ENCODE measurements around the gene CELF6. TPM values are rescaled to one million over a fixed set of nuclear protein-coding genes. Genes with fewer than 3 reads are reported as not detected.

The CELF6 gene
- total RNA-seq, 3 donors from 2014 or later = 2.6 to 3.5 (median 2.9) TPM

DNA sequence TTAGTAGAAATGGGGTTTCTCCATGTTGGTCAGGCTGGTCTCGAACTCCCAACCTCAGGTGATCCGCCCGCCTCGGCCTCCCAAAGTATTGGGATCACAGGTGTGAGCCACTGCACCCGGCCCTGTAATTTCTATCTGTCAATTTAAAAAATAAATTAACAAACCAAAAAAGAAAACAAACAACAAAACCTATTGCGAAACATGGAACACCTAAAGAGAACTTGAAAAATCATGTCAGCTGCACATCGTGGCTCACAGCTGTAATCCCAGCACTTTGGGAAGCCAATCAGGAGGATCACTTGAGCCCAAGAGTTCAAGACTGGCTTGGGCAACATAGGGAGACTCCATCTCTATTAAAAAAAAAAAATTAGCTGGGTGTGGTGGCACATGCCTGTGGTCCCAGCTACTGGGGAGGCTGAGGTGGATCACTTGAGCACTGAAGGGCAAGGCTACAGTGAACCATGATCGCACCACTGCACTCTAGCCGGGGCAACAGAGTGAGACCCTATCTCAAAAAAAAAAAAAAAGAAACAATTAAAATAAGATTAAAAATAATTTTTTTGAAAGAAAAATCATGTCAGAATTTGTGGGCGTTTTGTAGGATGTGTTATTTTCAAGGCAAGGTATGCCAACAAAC, 67.2 kb downstream of the CELF6 start:
- no peak overlapping the region for H3K27ac ChIP-seq
- no peaks in the 10 kb centered on the region for H3K9me3 ChIP-seq
- intact Hi-C loops (cut with DNase I; ENCODE audit: low total_unique reads) = no loop called here
- DNase-seq (ENCODE audit: low spot score in 2 of 2) = no peak
- H3K4me3 ChIP-seq = no peak overlapping the region
- H3K27me3 ChIP-seq = no peaks in the 10 kb centered on the region
- TF ChIP-seq POLR2A (IDR thresholded peaks at IDR 0.05) = no peak
- TF ChIP-seq CTCF (IDR thresholded peaks at IDR 0.05) = no peak
- no peak for TF ChIP-seq POLR2AphosphoS5 (IDR thresholded peaks at IDR 0.05)
- peaks cover 27% of the 10 kb centered on the region for H3K36me3 ChIP-seq
- H3K4me1 ChIP-seq = no peaks in the 10 kb centered on the region

- no peaks in the 10 kb centered on the region for H3K27me3 ChIP-seq
- no peak overlapping the region for H3K4me3 ChIP-seq
- intact Hi-C loops (cut with DNase I; ENCODE audit: low total_unique reads) = no loop called here
- peaks cover 27% of the 10 kb centered on the region for H3K36me3 ChIP-seq
- no peak for DNase-seq (ENCODE audit: low spot score in 2 of 2)
- H3K9me3 ChIP-seq = no peaks in the 10 kb centered on the region
- H3K27ac ChIP-seq = no peak overlapping the region
- TF ChIP-seq CTCF (IDR thresholded peaks at IDR 0.05) = no peak
- no peak for TF ChIP-seq POLR2AphosphoS5 (IDR thresholded peaks at IDR 0.05)
- TF ChIP-seq POLR2A (IDR thresholded peaks at IDR 0.05) = no peak
- H3K4me1 ChIP-seq = no peaks in the 10 kb centered on the region
These were observed 70.7 kb downstream of the CELF6 start for GRCh38 chr15:72249142-72249810.

DNA sequence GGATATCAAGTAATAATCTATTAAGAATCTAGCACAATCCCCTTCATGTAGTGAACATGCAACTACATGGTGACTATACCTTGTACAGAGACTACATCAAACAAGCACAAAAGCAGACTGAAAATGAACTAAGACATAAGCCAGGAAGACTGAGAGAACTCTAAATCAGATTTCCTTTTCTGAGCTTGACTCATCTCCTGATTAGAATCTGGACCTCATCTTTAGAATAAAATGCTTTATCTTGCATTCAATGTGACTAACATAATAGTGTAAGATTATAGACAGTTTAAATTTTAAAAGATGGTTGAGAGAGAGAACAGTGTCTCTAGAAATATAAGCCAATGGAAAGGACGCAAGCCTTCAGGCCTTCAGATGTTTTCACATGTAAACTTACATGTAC, 71.4 kb downstream of the CELF6 start:
- Histone ChIP-seq H3K9me3 (no peaks in the 10 kb centered on the region), H3K4me3 (no peak overlapping the region), H3K27ac (no peak overlapping the region), H3K27me3 (no peaks in the 10 kb centered on the region), H3K36me3 (peaks cover 27% of the 10 kb centered on the region), H3K4me1 (no peaks in the 10 kb centered on the region)
- no peak for DNase-seq (ENCODE audit: low spot score in 2 of 2)
- TF ChIP-seq POLR2A (IDR thresholded peaks at IDR 0.05) (no peak), POLR2AphosphoS5 (IDR thresholded peaks at IDR 0.05) (no peak), CTCF (IDR thresholded peaks at IDR 0.05) (no peak)
- intact Hi-C loops (cut with DNase I; ENCODE audit: low total_unique reads) = no loop called here

DNA sequence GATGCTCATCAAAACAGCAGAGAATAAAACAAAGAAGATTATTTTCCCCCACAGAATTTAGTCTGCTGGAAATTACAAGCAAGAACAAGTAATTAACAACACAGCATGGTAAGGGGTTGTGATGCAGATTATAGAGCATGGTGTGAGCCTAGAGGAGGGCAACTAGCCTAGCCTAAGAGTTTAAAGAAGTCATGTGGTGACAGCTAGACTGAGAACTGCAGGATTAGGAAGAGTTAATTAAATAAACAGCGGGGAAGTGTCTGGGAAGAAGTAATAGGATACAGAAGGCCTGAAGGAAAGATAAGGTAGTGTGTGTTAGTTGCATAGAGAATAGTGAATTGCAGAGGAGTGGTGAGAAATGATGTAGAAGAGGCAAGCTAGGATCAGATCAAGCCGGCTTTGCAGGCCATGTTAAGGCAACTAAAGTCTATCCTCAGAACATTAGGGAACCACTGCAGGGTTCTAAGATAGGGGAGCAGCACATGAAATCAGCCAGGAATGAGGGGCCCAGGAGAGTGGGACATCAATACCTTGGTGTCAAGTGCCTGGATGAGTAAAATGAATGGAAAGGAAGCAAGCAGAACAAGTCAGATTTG, 77.1 kb downstream of the CELF6 start:
- no peak for DNase-seq (ENCODE audit: low spot score in 2 of 2)
- H3K4me3 ChIP-seq = no peak overlapping the region
- no peaks in the 10 kb centered on the region for H3K4me1 ChIP-seq
- TF ChIP-seq POLR2A (IDR thresholded peaks at IDR 0.05) (no peak), CTCF (IDR thresholded peaks at IDR 0.05) (no peak), POLR2AphosphoS5 (IDR thresholded peaks at IDR 0.05) (no peak)
- no peaks in the 10 kb centered on the region for H3K9me3 ChIP-seq
- H3K27me3 ChIP-seq = no peaks in the 10 kb centered on the region
- no peak overlapping the region for H3K27ac ChIP-seq
- intact Hi-C loops (cut with DNase I; ENCODE audit: low total_unique reads) = no loop called here
- H3K36me3 ChIP-seq = no peaks in the 10 kb centered on the region

GRCh38 chr15:72239652-72240051, 80.3 kb downstream of the CELF6 start:
- DNase-seq (ENCODE audit: low spot score in 2 of 2) = no peak
- Histone ChIP-seq H3K27me3 (no peaks in the 10 kb centered on the region), H3K36me3 (no peaks in the 10 kb centered on the region), H3K4me3 (no peak overlapping the region), H3K4me1 (peaks cover 0 to 4% of the 10 kb centered on the region in 2 donors), H3K9me3 (no peaks in the 10 kb centered on the region), H3K27ac (no peak overlapping the region)
- intact Hi-C loops (cut with DNase I; ENCODE audit: low total_unique reads) = loop anchor here (5.0 kb wide), 1 partner anchor 607 kb away; no protein-coding TSS in a partner anchor
- TF ChIP-seq CTCF (IDR thresholded peaks at IDR 0.05) (no peak), POLR2AphosphoS5 (IDR thresholded peaks at IDR 0.05) (no peak), POLR2A (IDR thresholded peaks at IDR 0.05) (no peak)
